WTC11 (cell line): ENCODE results near the gene ARHGAP26.

Experiments used
- ELF4 ChIP-seq: sonication (generic); formaldehyde crosslinking; IDR thresholded peaks from 2 replicates; pipeline ENCODE4 v1.8.1; 2022; ENCODE audit warnings: low read depth, mild to moderate bottlenecking, moderate library complexity, missing genetic modification reagents
- NFE2L1 ChIP-seq: sonication (generic); formaldehyde crosslinking; IDR thresholded peaks from 2 replicates; pipeline ENCODE4 v1.8.1; 2023; ENCODE audit warnings: missing genetic modification reagents
- TF ChIP-seq, protein P1 (sequence below): sonication (generic); formaldehyde crosslinking; IDR thresholded peaks from 2 replicates; pipeline ENCODE4 v1.8.1; 2023; ENCODE audit warnings: mild to moderate bottlenecking, missing genetic modification reagents, moderate library complexity
- TF ChIP-seq, protein P2 (sequence below): fragments of 200-600 bp; IDR thresholded peaks from 2 replicates; pipeline ENCODE4 v1.8.0; 2022; ENCODE audit warnings: antibody characterized with exemption

DNA sequence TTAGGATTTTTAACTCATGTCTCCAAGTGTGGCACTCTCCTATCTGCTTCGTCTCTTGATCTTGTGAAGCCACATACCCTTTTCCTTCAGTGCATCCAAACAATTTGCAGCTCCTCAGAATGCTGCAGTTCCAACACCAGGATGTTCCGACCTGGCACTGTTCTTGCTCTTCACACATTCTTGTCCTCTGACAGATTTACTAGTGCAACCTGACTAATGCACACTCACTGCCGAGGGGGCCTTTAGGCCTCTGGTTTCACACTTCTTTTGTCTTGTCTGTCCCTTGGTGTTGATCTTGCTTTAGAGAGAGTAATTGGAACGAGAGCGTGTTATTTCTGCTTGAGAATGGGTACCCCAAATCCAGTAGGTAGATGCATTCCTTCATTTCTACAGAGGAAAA lies 15.0 kb downstream of the ARHGAP26 start:
- TF ChIP-seq NFE2L1 (CRISPR knock-in tag) (no peak), ELF4 (CRISPR knock-in tag) (no peak)
- TF ChIP-seq, protein P1, sequence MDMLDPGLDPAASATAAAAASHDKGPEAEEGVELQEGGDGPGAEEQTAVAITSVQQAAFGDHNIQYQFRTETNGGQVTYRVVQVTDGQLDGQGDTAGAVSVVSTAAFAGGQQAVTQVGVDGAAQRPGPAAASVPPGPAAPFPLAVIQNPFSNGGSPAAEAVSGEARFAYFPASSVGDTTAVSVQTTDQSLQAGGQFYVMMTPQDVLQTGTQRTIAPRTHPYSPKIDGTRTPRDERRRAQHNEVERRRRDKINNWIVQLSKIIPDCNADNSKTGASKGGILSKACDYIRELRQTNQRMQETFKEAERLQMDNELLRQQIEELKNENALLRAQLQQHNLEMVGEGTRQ: no peak
- TF ChIP-seq, protein P2, sequence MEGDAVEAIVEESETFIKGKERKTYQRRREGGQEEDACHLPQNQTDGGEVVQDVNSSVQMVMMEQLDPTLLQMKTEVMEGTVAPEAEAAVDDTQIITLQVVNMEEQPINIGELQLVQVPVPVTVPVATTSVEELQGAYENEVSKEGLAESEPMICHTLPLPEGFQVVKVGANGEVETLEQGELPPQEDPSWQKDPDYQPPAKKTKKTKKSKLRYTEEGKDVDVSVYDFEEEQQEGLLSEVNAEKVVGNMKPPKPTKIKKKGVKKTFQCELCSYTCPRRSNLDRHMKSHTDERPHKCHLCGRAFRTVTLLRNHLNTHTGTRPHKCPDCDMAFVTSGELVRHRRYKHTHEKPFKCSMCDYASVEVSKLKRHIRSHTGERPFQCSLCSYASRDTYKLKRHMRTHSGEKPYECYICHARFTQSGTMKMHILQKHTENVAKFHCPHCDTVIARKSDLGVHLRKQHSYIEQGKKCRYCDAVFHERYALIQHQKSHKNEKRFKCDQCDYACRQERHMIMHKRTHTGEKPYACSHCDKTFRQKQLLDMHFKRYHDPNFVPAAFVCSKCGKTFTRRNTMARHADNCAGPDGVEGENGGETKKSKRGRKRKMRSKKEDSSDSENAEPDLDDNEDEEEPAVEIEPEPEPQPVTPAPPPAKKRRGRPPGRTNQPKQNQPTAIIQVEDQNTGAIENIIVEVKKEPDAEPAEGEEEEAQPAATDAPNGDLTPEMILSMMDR: no peak
